Fibroblast of lung (primary cell): Measurements from ENCODE around the gene TCF20.

Experiments used
- EZH2 ChIP-seq: IDR thresholded peaks from 2 replicates; pipeline ENCODE4 v1.5.1; 2012; ENCODE audit warnings: low read length, control low read depth, mild to moderate bottlenecking; ENCODE audit errors: missing control alignments
- TF ChIP-seq, protein P1 (sequence below), 2 donors: IDR thresholded peaks in 1 of 2; conservative IDR thresholded peaks in 1 of 2; 1 replicate in 1 of 2; 2 replicates in 1 of 2; pipeline ENCODE4 v1.5.1; 2011 to 2012; ENCODE audit warnings: low read length in 2 of 2, control low read depth in 1 of 2, inconsistent platforms in 1 of 2, low read depth in 1 of 2, mild to moderate bottlenecking in 1 of 2

- TF ChIP-seq, protein P1, sequence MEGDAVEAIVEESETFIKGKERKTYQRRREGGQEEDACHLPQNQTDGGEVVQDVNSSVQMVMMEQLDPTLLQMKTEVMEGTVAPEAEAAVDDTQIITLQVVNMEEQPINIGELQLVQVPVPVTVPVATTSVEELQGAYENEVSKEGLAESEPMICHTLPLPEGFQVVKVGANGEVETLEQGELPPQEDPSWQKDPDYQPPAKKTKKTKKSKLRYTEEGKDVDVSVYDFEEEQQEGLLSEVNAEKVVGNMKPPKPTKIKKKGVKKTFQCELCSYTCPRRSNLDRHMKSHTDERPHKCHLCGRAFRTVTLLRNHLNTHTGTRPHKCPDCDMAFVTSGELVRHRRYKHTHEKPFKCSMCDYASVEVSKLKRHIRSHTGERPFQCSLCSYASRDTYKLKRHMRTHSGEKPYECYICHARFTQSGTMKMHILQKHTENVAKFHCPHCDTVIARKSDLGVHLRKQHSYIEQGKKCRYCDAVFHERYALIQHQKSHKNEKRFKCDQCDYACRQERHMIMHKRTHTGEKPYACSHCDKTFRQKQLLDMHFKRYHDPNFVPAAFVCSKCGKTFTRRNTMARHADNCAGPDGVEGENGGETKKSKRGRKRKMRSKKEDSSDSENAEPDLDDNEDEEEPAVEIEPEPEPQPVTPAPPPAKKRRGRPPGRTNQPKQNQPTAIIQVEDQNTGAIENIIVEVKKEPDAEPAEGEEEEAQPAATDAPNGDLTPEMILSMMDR (conservative IDR thresholded peaks at IDR 0.05 in 1 of 2, IDR thresholded peaks at IDR 0.05 in 1 of 2; ENCODE audit: low read depth in 1 of 2, low read length in 2 of 2): peak; percentile 8 to 17
- no peak for TF ChIP-seq EZH2
Measured at GRCh38 chr22:42296381-42296853, 26.0 kb upstream of the TCF20 start.
